ENCODE data around the gene TRIM58.

TRIM58 gene

DNA sequence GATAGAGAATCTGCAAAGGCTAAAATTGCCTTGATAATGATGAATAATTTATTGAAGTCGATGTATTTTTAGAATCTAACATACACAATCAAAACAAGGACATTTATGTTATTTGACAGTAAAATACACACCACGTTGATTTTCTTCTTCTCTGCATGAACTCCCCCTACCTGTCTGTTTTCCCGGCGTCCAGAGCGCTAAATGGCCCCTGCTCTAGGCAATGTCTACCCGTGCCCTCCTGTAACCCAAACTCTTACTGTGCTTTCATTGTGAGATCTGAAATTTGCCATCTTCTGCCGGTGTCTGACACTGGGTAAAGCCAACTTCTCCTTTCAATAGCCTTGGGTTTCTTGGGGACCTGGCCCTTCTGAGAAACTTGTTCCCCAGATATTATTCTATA lies 8.6 kb upstream of the TRIM58 start:
- TF ChIP-seq, protein P1, sequence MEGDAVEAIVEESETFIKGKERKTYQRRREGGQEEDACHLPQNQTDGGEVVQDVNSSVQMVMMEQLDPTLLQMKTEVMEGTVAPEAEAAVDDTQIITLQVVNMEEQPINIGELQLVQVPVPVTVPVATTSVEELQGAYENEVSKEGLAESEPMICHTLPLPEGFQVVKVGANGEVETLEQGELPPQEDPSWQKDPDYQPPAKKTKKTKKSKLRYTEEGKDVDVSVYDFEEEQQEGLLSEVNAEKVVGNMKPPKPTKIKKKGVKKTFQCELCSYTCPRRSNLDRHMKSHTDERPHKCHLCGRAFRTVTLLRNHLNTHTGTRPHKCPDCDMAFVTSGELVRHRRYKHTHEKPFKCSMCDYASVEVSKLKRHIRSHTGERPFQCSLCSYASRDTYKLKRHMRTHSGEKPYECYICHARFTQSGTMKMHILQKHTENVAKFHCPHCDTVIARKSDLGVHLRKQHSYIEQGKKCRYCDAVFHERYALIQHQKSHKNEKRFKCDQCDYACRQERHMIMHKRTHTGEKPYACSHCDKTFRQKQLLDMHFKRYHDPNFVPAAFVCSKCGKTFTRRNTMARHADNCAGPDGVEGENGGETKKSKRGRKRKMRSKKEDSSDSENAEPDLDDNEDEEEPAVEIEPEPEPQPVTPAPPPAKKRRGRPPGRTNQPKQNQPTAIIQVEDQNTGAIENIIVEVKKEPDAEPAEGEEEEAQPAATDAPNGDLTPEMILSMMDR (IDR thresholded peaks at IDR 0.05; ENCODE audit: low read depth, low read length) = no peak
- no peaks in the 10 kb centered on the region for H3K36me3 ChIP-seq
- no peak overlapping the region for H3K4me3 ChIP-seq (ENCODE audit: low read depth, low read length)
- DNase-seq = no peak
- no peaks in the 10 kb centered on the region for H3K27me3 ChIP-seq
- H3K4me1 ChIP-seq = no peaks in the 10 kb centered on the region
- no peaks in the 10 kb centered on the region for H3K9me3 ChIP-seq

- no peak for DNase-seq
- no peaks in the 10 kb centered on the region for H3K36me3 ChIP-seq
- H3K27me3 ChIP-seq = no peaks in the 10 kb centered on the region
- no peaks in the 10 kb centered on the region for H3K9me3 ChIP-seq
- H3K4me1 ChIP-seq = no peaks in the 10 kb centered on the region
- TF ChIP-seq, protein P1 (IDR thresholded peaks at IDR 0.05; ENCODE audit: low read depth, low read length) = no peak
- H3K4me3 ChIP-seq (ENCODE audit: low read depth, low read length) = no peak overlapping the region
Measured at GRCh38 chr1:247849616-247850015, 7.4 kb upstream of the TRIM58 start.

- H3K27me3 ChIP-seq = peaks cover 11% of the 10 kb centered on the region; the same call in 1 of the 2 replicates
- no peak for DNase-seq
- no peaks in the 10 kb centered on the region for H3K36me3 ChIP-seq
- no peak overlapping the region for H3K4me3 ChIP-seq (ENCODE audit: low read depth, low read length)
- H3K4me1 ChIP-seq = no peaks in the 10 kb centered on the region
- H3K9me3 ChIP-seq = no peaks in the 10 kb centered on the region
- TF ChIP-seq, protein P1 (IDR thresholded peaks at IDR 0.05; ENCODE audit: low read depth, low read length) = no peak
Measured at GRCh38 chr1:247854899-247855545, 2.0 kb upstream of the TRIM58 start.

DNA sequence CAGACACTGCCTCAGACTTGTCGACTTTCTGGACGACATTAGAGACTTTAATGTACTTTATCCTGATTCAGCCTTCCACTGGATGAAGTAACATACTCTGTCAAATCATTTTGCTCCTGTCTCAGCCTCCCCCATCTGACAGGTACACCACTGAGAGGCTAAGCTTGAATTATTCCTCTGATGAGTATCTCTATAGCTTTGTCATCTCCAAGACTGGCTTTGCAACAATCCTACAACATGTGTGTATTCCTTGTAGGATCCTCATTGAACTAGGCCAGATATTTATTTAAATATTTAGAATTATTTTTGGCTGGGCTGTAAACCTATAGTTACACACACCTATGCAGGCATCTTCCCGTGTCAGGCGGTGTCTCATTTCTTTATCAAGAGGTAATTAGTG lies 1.1 kb upstream of the TRIM58 start:
- no peak overlapping the region for H3K4me3 ChIP-seq (ENCODE audit: low read depth, low read length)
- H3K36me3 ChIP-seq = no peaks in the 10 kb centered on the region
- no peak for DNase-seq
- no peaks in the 10 kb centered on the region for H3K9me3 ChIP-seq
- H3K27me3 ChIP-seq = peaks cover 11% of the 10 kb centered on the region; the same call in 1 of the 2 replicates
- H3K4me1 ChIP-seq = no peaks in the 10 kb centered on the region
- TF ChIP-seq, protein P1 (IDR thresholded peaks at IDR 0.05; ENCODE audit: low read depth, low read length) = no peak

GRCh38 chr1:247857985-247858619 lies 1.1 kb downstream of the TRIM58 start:
- DNase-seq = no peak
- TF ChIP-seq, protein P1 (IDR thresholded peaks at IDR 0.05; ENCODE audit: low read depth, low read length) = no peak
- no peaks in the 10 kb centered on the region for H3K36me3 ChIP-seq
- no peaks in the 10 kb centered on the region for H3K9me3 ChIP-seq
- peaks cover 11% of the 10 kb centered on the region; the same call in 1 of the 2 replicates for H3K27me3 ChIP-seq
- H3K4me1 ChIP-seq = no peaks in the 10 kb centered on the region
- H3K4me3 ChIP-seq (ENCODE audit: low read depth, low read length) = peak overlapping the region; percentile 20; the same call in 1 of the 2 replicates

DNA sequence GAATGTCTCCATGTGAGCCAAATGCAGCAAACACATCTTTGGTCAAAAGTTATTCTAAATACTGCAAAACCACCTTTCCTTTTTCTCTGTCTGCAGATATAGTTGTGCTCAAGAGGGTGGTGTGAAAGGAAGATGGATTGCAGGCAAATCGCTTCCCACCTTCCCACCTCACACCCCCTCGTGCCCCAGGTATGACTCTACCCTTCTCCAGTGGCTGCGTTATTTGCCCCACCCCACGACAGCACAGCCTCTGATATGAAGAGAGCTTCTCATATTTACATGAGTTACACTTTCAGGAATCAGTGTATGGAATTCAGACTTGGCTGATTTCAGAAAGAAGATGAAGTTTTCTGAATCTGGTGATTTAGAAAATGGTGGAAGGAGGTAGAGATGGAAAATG lies 5.8 kb downstream of the TRIM58 start:
- Histone ChIP-seq H3K36me3 (no peaks in the 10 kb centered on the region), H3K27me3 (peaks cover 3% of the 10 kb centered on the region; the same call in 1 of the 2 replicates), H3K4me1 (no peaks in the 10 kb centered on the region), H3K9me3 (no peaks in the 10 kb centered on the region), H3K4me3 (ENCODE audit: low read depth, low read length) (no peak overlapping the region)
- no peak for DNase-seq
- TF ChIP-seq, protein P1 (IDR thresholded peaks at IDR 0.05; ENCODE audit: low read depth, low read length) = no peak
